Erythroblast (primary cell): ENCODE data around the gene PRPF39.

ENCODE experiments used
- GATA1 ChIP-seq: IDR thresholded peaks from 2 replicates; pipeline ENCODE4 v1.6.1; 2011; ENCODE audit warnings: low read depth, mild to moderate bottlenecking, control low read depth, low read length, moderate library complexity
- POLR2A ChIP-seq: IDR thresholded peaks from 2 replicates; pipeline ENCODE4 v1.6.1; 2011; ENCODE audit warnings: mild to moderate bottlenecking, low read length

DNA sequence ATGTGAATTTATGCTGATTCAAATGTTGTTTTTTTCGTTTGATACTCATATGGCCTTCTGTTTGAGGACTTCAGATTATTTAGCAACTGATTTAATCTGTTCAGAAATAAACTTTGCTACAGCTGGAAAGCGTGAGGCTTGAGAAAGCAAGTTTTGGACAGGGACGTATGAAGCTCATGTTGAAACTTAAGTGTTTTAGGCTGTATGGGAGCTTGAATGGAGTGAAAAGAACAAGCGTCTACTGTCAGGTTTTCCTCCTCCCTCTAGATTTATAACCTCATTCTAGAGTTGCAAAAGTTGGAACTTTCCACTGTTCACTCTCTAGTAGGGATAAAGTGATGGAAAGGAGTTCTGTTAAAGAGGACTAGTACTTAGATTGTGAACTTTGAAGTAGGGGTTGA is 1.0 kb downstream of the PRPF39 start:
- TF ChIP-seq GATA1: no peak
- no peak for TF ChIP-seq POLR2A
